Transverse colon (tissue), 4 donors: ENCODE data around the gene SCAP. TPM values are rescaled to one million over a fixed set of nuclear protein-coding genes. Genes with fewer than 3 reads are reported as not detected.

Source experiments
- DNase-seq: peaks from one replicate; pipeline ENCODE4 v3.0.0-alpha.2; 2019
- H3K27ac ChIP-seq, 4 donors: fragments of 200-600 bp; sonication (generic); 2 replicates each; pipeline ENCODE4 v1.5.1; 2016 to 2018; ENCODE audit warnings: inconsistent platforms in 4 of 4
- H3K27me3 ChIP-seq: fragments of 200-600 bp; sonication (generic); 2 replicates; pipeline ENCODE4 v1.5.1; 2017; ENCODE audit warnings: inconsistent platforms
- H3K36me3 ChIP-seq, 4 donors: fragments of 200-600 bp; sonication (generic); 2 replicates each; pipeline ENCODE4 v1.5.1; 2017 to 2019; ENCODE audit warnings: inconsistent platforms in 4 of 4
- H3K4me1 ChIP-seq, 4 donors: fragments of 200-600 bp; sonication (generic); 2 replicates each; pipeline ENCODE4 v1.5.1; 2017 to 2020; ENCODE audit warnings: inconsistent platforms in 4 of 4
- H3K4me3 ChIP-seq, 4 donors: fragments of 200-600 bp; sonication (generic); 1 replicate in 1 of 4; 2 replicates in 3 of 4; pipeline versions ENCODE4 v1.5.1 to v1.6.1; 2017 to 2019; ENCODE audit warnings: inconsistent platforms in 4 of 4
- H3K9me3 ChIP-seq, 2 donors: fragments of 200-600 bp; sonication (generic); 2 replicates each; pipeline ENCODE4 v1.5.1; 2017 to 2019; ENCODE audit warnings: inconsistent platforms in 2 of 2
- EP300 ChIP-seq: sonication (generic); formaldehyde crosslinking; IDR thresholded peaks from one replicate; pipeline ENCODE4 v1.6.1; 2017; ENCODE audit warnings: antibody characterized with exemption, low read depth
- POLR2A ChIP-seq: fragments of 450-650 bp; IDR thresholded peaks from one replicate; pipeline ENCODE4 v1.6.1; 2016; ENCODE audit warnings: antibody characterized with exemption, mild to moderate bottlenecking, moderate library complexity
- POLR2AphosphoS5 ChIP-seq, 3 donors: sonication (generic); formaldehyde crosslinking; IDR thresholded peaks; one replicate each; pipeline ENCODE4 v1.6.1; 2016; ENCODE audit warnings: antibody characterized with exemption in 3 of 3
- WGBS, 2 donors: methylation state at CpG; one replicate each; pipeline ENCODE4 v1.1.5; 2018; ENCODE audit warnings: low coverage in 1 of 2; 5-methylcytosine and 5-hydroxymethylcytosine counted together
- in situ Hi-C, 4 donors: fragments of 200-750 bp; cut with MboI; loops; one replicate each; pipeline versions ENCODE4 v1.15.0 to v1.15.1; 2017; ENCODE audit warnings: low sequenced_read_pairs in 3 of 4, low pct_ligation_motif_present in 1 of 4, low pct_unique_long_range_greater_than_20kb in 1 of 4
- intact Hi-C: fragments of 100-400 bp; cut with DNase I; formaldehyde crosslinking; loops from one replicate; pipeline ENCODE4 v1.15.1; 2023; ENCODE audit warnings: low total_unique reads
- total RNA-seq, 4 donors: library from RNA; depleted of rRNA; stranded (reverse); fragments of >200 nt; gene quantifications; one replicate each; pipeline ENCODE4 v1.1.0, GENCODE V29; 2016
- TF ChIP-seq, protein P1 (sequence below), 5 experiments: fragments of 200-600 bp in 3 of 5; fragments of 450-650 bp in 2 of 5; sonication (generic) in 3 of 5; IDR thresholded peaks; 1 replicate in 2 of 5; 2 replicates in 3 of 5; pipeline ENCODE4 v1.5.1; 2016 to 2017; ENCODE audit warnings: antibody characterized with exemption in 5 of 5, inconsistent platforms in 3 of 5, mild to moderate bottlenecking in 2 of 5, moderate library complexity in 1 of 5

The SCAP gene
- total RNA-seq, 4 donors from 2014 or later: 160 to 288 (median 198) TPM

DNA sequence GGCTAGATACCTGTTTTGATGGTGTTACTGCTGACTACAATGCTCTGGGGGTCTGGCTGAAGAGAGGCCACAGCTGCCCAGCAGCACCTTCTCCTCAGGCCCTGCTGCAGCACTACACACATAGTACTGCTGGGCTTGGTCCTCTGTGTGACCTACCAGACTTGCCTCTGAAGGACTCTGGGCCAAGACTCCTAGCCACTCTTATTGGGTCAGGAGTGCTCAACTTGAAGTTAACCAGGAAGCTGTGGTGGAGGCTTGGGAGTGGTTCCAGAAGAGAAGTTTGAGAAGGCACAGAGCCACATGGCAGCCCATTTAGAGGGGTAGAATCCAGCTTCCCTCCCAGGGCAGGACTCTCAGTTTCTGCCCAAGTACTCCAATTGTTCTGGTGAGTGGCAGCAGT is 21.2 kb upstream of the SCAP start:
- intact Hi-C loops: no loop called here
- H3K4me1 ChIP-seq: no peaks in the 10 kb centered on the region
- H3K4me3 ChIP-seq: no peak overlapping the region
- TF ChIP-seq POLR2AphosphoS5 (IDR thresholded peaks at IDR 0.05) (no peak), EP300 (no peak), POLR2A (no peak)
- TF ChIP-seq, protein P1, sequence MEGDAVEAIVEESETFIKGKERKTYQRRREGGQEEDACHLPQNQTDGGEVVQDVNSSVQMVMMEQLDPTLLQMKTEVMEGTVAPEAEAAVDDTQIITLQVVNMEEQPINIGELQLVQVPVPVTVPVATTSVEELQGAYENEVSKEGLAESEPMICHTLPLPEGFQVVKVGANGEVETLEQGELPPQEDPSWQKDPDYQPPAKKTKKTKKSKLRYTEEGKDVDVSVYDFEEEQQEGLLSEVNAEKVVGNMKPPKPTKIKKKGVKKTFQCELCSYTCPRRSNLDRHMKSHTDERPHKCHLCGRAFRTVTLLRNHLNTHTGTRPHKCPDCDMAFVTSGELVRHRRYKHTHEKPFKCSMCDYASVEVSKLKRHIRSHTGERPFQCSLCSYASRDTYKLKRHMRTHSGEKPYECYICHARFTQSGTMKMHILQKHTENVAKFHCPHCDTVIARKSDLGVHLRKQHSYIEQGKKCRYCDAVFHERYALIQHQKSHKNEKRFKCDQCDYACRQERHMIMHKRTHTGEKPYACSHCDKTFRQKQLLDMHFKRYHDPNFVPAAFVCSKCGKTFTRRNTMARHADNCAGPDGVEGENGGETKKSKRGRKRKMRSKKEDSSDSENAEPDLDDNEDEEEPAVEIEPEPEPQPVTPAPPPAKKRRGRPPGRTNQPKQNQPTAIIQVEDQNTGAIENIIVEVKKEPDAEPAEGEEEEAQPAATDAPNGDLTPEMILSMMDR (IDR thresholded peaks at IDR 0.05): no peak
- H3K27me3 ChIP-seq: no peaks in the 10 kb centered on the region
- H3K9me3 ChIP-seq: no peaks in the 10 kb centered on the region
- peaks cover 0 to 24% (median 6%) of the 10 kb centered on the region in 4 donors for H3K36me3 ChIP-seq
- no peak for DNase-seq
- in situ Hi-C loops: no loop called here
- no peak overlapping the region for H3K27ac ChIP-seq

DNA sequence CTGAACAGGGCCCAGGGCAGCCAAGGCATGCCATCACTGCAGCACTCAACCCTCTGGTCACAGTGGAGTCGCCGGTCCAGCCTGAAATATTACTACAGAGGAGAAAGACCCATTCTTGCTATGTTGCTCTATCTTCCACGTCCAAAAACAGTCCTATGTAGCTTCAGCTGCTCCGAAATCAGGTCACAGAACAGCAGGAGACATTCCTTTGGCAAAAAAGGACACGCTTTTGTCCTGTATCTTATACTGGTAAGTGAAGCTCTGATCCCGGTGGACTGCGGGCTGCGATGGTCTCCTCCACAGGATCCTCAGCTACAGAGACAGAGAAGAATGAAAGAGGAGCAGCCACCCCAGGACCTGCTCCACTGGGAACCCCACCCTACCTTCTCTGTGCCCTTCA is 20.1 kb upstream of the SCAP start:
- H3K4me3 ChIP-seq: no peak overlapping the region
- TF ChIP-seq EP300 (no peak), POLR2AphosphoS5 (IDR thresholded peaks at IDR 0.05) (no peak), POLR2A (no peak)
- TF ChIP-seq, protein P1 (IDR thresholded peaks at IDR 0.05): no peak
- H3K27ac ChIP-seq: no peak overlapping the region
- no peak for DNase-seq
- in situ Hi-C loops (no loop called here), intact Hi-C loops (no loop called here)
- H3K27me3 ChIP-seq: no peaks in the 10 kb centered on the region
- peaks cover 0 to 23% (median 4%) of the 10 kb centered on the region in 4 donors for H3K36me3 ChIP-seq
- no peaks in the 10 kb centered on the region for H3K4me1 ChIP-seq
- no peaks in the 10 kb centered on the region for H3K9me3 ChIP-seq
- WGBS, 2 donors: 97 to 100% methylated on average over 1 to 8 of the region's 8 CpGs

DNA sequence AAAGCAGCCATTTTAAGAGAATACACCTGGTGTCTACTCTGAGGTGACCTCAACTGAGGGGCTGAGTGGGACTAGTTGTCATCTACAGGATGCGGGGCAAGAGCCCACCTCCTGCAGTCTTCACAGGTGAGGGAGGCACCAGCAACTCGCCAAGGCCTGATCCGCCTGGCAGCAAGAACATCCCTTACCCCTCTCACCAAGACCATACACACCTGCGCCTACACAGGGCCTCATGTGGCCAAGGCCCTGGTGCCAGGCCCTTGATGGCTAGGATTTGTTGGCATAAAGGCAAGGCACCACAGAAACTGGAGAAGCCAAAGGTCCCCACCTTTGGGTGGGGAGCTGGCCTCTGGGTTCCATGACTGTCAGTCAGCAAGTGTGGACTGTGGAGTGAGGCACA is 19.4 kb upstream of the SCAP start:
- TF ChIP-seq POLR2AphosphoS5 (IDR thresholded peaks at IDR 0.05): no peak
- no peak for TF ChIP-seq EP300
- TF ChIP-seq, protein P1 (IDR thresholded peaks at IDR 0.05): no peak
- no peak for TF ChIP-seq POLR2A
- Histone ChIP-seq H3K4me1 (no peaks in the 10 kb centered on the region), H3K36me3 (peaks cover 0 to 15% (median 4%) of the 10 kb centered on the region in 4 donors), H3K9me3 (no peaks in the 10 kb centered on the region), H3K4me3 (no peak overlapping the region), H3K27ac (no peak overlapping the region), H3K27me3 (no peaks in the 10 kb centered on the region)
- in situ Hi-C loops (no loop called here), intact Hi-C loops (no loop called here)
- 94 to 100% methylated on average over 1 to 4 of the region's 4 CpGs for WGBS, 2 donors
- no peak for DNase-seq

DNA sequence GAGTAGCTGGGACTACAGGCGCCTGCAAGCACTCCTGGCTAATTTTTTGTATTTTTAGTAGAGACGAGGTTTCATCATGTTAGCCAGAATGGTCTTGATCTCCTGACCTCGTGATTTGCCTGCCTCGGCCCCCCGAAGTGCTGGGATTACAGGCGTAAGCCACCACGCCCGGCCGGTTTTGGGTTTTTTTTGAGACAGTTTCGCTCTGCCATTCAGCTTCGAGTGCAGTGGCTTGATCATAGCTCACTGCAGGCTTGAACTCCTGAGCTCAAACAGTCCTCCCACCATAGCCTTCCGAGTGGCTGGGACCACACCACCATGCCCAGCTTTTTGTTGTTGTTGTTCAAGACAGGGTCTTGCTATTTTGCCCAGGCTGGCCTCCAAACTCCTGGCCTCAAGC is 16.0 kb upstream of the SCAP start:
- DNase-seq: no peak
- 80 to 87% methylated on average over 2 to 12 of the region's 12 CpGs for WGBS, 2 donors
- Histone ChIP-seq H3K27me3 (no peaks in the 10 kb centered on the region), H3K9me3 (no peaks in the 10 kb centered on the region), H3K4me1 (no peaks in the 10 kb centered on the region), H3K4me3 (no peak overlapping the region), H3K36me3 (peaks cover 0 to 5% (median 4%) of the 10 kb centered on the region in 4 donors), H3K27ac (no peak overlapping the region)
- in situ Hi-C loops (no loop called here), intact Hi-C loops (no loop called here)
- TF ChIP-seq, protein P1 (IDR thresholded peaks at IDR 0.05): no peak
- TF ChIP-seq EP300: no peak
- no peak for TF ChIP-seq POLR2AphosphoS5 (IDR thresholded peaks at IDR 0.05)
- TF ChIP-seq POLR2A: no peak
